Spleen (tissue), 11 donors: Measurements from ENCODE around the gene EPHA6. TPM values are rescaled to one million over a fixed set of nuclear protein-coding genes. Genes with fewer than 3 reads are reported as not detected.
"Not testable (repeated sequence)": the region's sequence is repeated elsewhere in the genome, so short reads cannot be mapped to it uniquely, and the experiment has no call there.

Source experiments
- DNase-seq: peaks from one replicate; pipeline ENCODE4 v3.0.0-alpha.2; 2020
- H3K27ac ChIP-seq, 8 donors: fragments of 200-600 bp; sonication (generic) in 7 of 8; 1 replicate in 4 of 8; 2 replicates in 4 of 8; pipeline versions ENCODE4 v1.5.0 to v1.8.0; 2016 to 2021; ENCODE audit warnings: inconsistent platforms in 4 of 8, mild to moderate bottlenecking in 4 of 8, moderate library complexity in 1 of 8
- H3K27me3 ChIP-seq, 7 donors: fragments of 200-600 bp; sonication (generic) in 6 of 7; replicated peaks in 1 of 7; 1 replicate in 4 of 7; 2 replicates in 3 of 7; pipeline versions ENCODE4 v1.5.0 to v1.8.0; 2016 to 2021; ENCODE audit warnings: inconsistent platforms in 3 of 7, mild to moderate bottlenecking in 1 of 7
- H3K36me3 ChIP-seq, 6 donors: fragments of 200-600 bp; sonication (generic) in 5 of 6; 1 replicate in 4 of 6; 2 replicates in 2 of 6; pipeline versions ENCODE4 v1.5.0 to v1.8.0; 2016 to 2021; ENCODE audit warnings: inconsistent platforms in 2 of 6
- H3K4me1 ChIP-seq, 6 donors: fragments of 200-600 bp; sonication (generic) in 5 of 6; 1 replicate in 3 of 6; 2 replicates in 3 of 6; pipeline versions ENCODE4 v1.5.0 to v1.8.0; 2016 to 2021; ENCODE audit warnings: inconsistent platforms in 3 of 6
- H3K4me3 ChIP-seq, 8 donors: fragments of 200-600 bp; sonication (generic) in 7 of 8; 1 replicate in 4 of 8; 2 replicates in 4 of 8; pipeline versions ENCODE4 v1.5.0 to v1.8.0; 2016 to 2021; ENCODE audit warnings: inconsistent platforms in 4 of 8, mild to moderate bottlenecking in 4 of 8, moderate library complexity in 2 of 8
- H3K9me3 ChIP-seq, 8 donors: fragments of 200-600 bp; sonication (generic) in 7 of 8; 1 replicate in 4 of 8; 2 replicates in 4 of 8; pipeline versions ENCODE4 v1.5.0 to v1.8.0; 2016 to 2021; ENCODE audit warnings: inconsistent platforms in 4 of 8
- POLR2A ChIP-seq, 3 donors: fragments of 450-650 bp; IDR thresholded peaks; one replicate each; pipeline ENCODE4 v1.5.1; 2017; ENCODE audit warnings: antibody characterized with exemption in 3 of 3, mild to moderate bottlenecking in 1 of 3
- POLR2AphosphoS5 ChIP-seq, 3 donors: sonication (generic); formaldehyde crosslinking; IDR thresholded peaks; one replicate each; pipeline ENCODE4 v1.5.1; 2017; ENCODE audit warnings: antibody characterized with exemption in 3 of 3
- WGBS, 5 donors: extraction: QIAGEN DNeasy Blood & Tissue Kit in 3 of 5; methylation state at CpG; one replicate each; pipeline versions ENCODE4 v1.1.5 to v1.1.7; 2013 to 2018; 5-methylcytosine and 5-hydroxymethylcytosine counted together
- intact Hi-C: fragments of 100-400 bp; cut with DNase I; formaldehyde crosslinking; loops from one replicate; pipeline ENCODE4 v1.15.0; 2023; ENCODE audit warnings: low total_unique reads
- polyA plus RNA-seq, 3 donors: library from polyadenylated mRNA; stranded (reverse); fragments of 200-250 nt; gene quantifications; one replicate each; pipeline ENCODE4 v1.2.1, GENCODE V29; 2013
- total RNA-seq, 7 donors: library from RNA; depleted of rRNA in 3 of 7; stranded (reverse); fragments of >200 nt in 3 of 7; fragmentation: NEBNext Ultra II Directional in 4 of 7; extraction: Animal tissue kit (Norgen Biotek cat#: 25700) in 4 of 7; gene quantifications; one replicate each; pipeline versions ENCODE4 v1.1.0 to v1.2.1, GENCODE V29; 2016 to 2021
- TF ChIP-seq, protein P1 (sequence below), 11 experiments: fragments of 200-600 bp in 7 of 11; fragments of 450-650 bp in 4 of 11; sonication (generic) in 4 of 11; IDR thresholded peaks in 8 of 11; conservative IDR thresholded peaks in 3 of 11; 1 replicate in 7 of 11; 2 replicates in 4 of 11; pipeline versions ENCODE4 v1.4.0 to v1.8.0; 2016 to 2021; ENCODE audit warnings: antibody characterized with exemption in 11 of 11, inconsistent platforms in 4 of 11, mild to moderate bottlenecking in 1 of 11
- donor health status: healthy with polysubstance abuse.
- donor health status: DM: no; HTN: no; CAD: no; lungs with moderate emphysema.
- donor health status: DM: no; HTN: no; CAD: no.
- donor health status: Bipolar disorder and iron deficiency.
- donor health status: healthy.
- donor health status: DM: no; HTN: no; CAD: no.
- donor health status: DM: yes; HTN: yes; CAD: no.

Gene EPHA6
- total and polyA plus RNA-seq, 10 donors, result 0.44 TPM; not detected in 9

DNA sequence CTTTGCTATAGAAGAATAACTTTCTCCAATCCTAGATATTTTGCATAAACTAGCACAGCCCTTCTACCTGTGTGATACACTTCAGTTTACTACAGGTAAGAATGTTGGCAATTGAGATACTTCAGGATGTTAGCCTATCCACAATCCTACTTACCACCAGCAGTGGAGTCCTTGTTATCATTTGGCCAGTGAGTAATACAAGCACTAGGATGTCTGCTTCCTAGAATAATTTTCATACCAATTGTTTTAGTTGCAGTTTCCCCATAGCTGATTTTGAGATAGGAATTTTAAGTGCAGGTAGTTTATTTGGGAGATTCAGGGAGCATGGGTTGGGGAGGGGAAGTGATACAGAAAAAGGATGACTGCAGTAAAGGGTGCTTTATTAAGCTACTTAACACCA, 147.2 kb downstream of the EPHA6 start:
- Histone ChIP-seq H3K4me1 (no peaks in the 10 kb centered on the region), H3K27me3 (no peaks in the 10 kb centered on the region), H3K27ac (no peak overlapping the region), H3K36me3 (no peaks in the 10 kb centered on the region), H3K4me3 (no peak overlapping the region), H3K9me3 (no peaks in the 10 kb centered on the region)
- no peak for TF ChIP-seq POLR2A (IDR thresholded peaks at IDR 0.05)
- TF ChIP-seq, protein P1, sequence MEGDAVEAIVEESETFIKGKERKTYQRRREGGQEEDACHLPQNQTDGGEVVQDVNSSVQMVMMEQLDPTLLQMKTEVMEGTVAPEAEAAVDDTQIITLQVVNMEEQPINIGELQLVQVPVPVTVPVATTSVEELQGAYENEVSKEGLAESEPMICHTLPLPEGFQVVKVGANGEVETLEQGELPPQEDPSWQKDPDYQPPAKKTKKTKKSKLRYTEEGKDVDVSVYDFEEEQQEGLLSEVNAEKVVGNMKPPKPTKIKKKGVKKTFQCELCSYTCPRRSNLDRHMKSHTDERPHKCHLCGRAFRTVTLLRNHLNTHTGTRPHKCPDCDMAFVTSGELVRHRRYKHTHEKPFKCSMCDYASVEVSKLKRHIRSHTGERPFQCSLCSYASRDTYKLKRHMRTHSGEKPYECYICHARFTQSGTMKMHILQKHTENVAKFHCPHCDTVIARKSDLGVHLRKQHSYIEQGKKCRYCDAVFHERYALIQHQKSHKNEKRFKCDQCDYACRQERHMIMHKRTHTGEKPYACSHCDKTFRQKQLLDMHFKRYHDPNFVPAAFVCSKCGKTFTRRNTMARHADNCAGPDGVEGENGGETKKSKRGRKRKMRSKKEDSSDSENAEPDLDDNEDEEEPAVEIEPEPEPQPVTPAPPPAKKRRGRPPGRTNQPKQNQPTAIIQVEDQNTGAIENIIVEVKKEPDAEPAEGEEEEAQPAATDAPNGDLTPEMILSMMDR (IDR thresholded peaks at IDR 0.05 in 8 of 11, conservative IDR thresholded peaks at IDR 0.05 in 3 of 11), result no peak
- no peak for TF ChIP-seq POLR2AphosphoS5 (IDR thresholded peaks at IDR 0.05)
- intact Hi-C loops, result no loop called here
- DNase-seq, result no peak

DNA sequence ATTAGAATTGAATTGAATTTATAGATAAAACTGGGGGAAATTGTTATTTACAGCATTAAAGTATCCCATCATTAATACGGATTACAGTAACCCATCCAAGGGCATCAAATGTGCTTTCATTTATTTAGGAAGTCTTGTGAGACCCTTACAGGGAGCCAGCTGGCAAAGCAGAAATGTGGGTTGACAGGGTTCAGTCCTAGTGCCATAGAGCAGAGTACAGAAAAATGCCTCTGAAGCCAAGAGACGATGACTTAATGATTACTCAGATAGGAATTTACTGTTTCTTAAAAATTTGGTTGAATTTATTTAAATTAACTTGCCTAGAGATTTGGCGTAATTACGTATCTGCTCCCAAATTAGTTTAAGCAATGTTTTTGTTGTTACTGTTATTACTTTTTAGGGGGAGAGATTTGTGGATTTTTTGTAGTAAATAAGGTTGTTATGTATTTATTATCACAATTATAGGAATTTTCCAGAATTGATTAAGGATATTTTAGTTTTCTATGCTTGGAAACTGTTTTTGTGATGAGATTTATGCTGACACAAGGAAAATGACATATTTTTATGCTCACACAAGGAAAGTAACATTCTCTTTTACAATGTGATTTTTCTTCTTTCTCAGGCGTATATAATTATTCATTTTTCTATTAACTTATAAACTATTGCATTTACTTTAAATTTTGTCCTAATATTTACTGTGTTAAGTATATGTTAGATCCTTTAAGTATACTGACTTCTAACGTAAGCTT, 152.0 kb downstream of the EPHA6 start:
- Histone ChIP-seq H3K4me3 (no peak overlapping the region), H3K4me1 (no peaks in the 10 kb centered on the region), H3K27me3 (no peaks in the 10 kb centered on the region), H3K9me3 (no peaks in the 10 kb centered on the region), H3K36me3 (no peaks in the 10 kb centered on the region), H3K27ac (no peak overlapping the region)
- DNase-seq, result no peak
- no peak for TF ChIP-seq POLR2AphosphoS5 (IDR thresholded peaks at IDR 0.05)
- 84 to 92% (median 89%) methylated on average over 6 of the region's 6 CpGs for WGBS, 5 donors
- intact Hi-C loops, result no loop called here

DNA sequence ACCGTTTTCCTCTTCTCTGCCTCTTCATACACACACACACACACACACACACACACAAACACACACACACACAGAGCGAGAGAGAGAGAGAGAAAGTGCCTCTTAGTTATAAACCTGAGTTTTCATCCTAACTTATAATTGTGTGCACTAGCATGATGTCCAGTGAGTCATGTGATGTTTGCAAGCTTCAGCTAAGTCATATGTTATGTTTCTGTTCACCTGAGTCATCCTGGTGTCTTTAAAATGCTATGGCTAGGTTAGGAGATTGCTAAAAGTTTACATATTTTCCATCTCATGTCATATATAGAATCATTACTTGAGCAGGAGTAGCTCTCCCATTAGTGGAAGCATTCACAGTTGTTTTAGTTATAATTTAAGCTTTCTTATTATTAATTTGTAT, 155.8 kb downstream of the EPHA6 start:
- no peaks in the 10 kb centered on the region for H3K27me3 ChIP-seq
- no peak for TF ChIP-seq POLR2AphosphoS5 (IDR thresholded peaks at IDR 0.05)
- 53 to 85% (median 68%) methylated on average over 2 of the region's 2 CpGs for WGBS, 5 donors
- no peak for DNase-seq
- H3K9me3 ChIP-seq, result no peaks in the 10 kb centered on the region
- H3K36me3 ChIP-seq, result no peaks in the 10 kb centered on the region
- H3K4me1 ChIP-seq, result no peaks in the 10 kb centered on the region
- H3K27ac ChIP-seq, result no peak overlapping the region
- intact Hi-C loops, result no loop called here
- no peak overlapping the region for H3K4me3 ChIP-seq

DNA sequence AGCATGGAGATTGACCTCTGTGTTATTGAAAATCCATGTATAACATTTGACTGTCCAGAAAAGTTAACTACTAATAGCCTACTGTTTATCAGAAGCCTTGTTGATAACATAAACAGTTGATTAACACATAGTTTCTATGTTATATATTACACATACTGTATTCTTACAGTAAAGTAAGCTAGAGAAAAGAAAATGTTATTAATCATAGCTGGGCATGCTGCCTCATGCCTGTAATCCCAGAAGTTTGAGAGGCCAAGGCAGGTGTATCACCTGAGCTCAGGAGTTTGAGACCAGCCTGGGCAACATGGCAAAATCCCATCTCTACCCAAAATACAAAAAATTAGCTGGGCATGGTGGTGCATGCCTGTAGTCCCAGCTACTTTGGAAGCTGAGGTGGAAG, 163.3 kb downstream of the EPHA6 start:
- TF ChIP-seq POLR2A (IDR thresholded peaks at IDR 0.05) (no peak), POLR2AphosphoS5 (IDR thresholded peaks at IDR 0.05) (no peak)
- TF ChIP-seq, protein P1 (IDR thresholded peaks at IDR 0.05 in 8 of 11, conservative IDR thresholded peaks at IDR 0.05 in 3 of 11), result no peak
- no peak for DNase-seq

DNA sequence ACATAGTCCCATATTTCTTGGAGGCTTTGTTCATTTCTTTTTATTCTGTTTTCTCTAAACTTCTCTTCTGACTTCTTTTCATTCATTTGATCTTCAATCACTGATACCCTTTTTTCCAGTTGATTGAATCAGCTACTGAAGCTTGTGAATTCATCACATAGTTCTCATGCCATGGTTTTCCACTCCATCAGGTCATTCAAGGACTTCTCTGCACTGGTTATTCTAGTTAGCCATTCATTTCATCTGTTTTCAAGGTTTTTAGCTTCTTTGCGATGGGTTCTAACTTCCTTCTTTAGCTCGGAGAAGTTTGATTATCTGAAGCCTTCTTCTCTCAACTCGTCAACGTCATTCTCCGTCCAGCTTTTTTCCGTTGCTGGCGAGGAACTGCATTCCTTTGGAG, 169.3 kb downstream of the EPHA6 start:
- H3K27ac ChIP-seq, intact Hi-C loops, DNase-seq, H3K4me1 ChIP-seq, H3K36me3 ChIP-seq, H3K27me3 ChIP-seq, H3K4me3 ChIP-seq: not testable (repeated sequence)
- WGBS, 5 donors, result 87 to 97% (median 92%) methylated on average over 7 of the region's 7 CpGs
- peaks cover 0 to 21% (median 11%) of the 10 kb centered on the region in 8 donors for H3K9me3 ChIP-seq

More for the DNA sequence above, 163.3 kb downstream of the EPHA6 start:
- H3K4me1 ChIP-seq, result no peaks in the 10 kb centered on the region
- no peak overlapping the region for H3K27ac ChIP-seq
- no peak overlapping the region for H3K4me3 ChIP-seq
- no peaks in the 10 kb centered on the region for H3K27me3 ChIP-seq
- no peaks in the 10 kb centered on the region for H3K36me3 ChIP-seq
- peaks cover 0 to 3% (median 0%) of the 10 kb centered on the region in 8 donors for H3K9me3 ChIP-seq
- intact Hi-C loops, result no loop called here

DNA sequence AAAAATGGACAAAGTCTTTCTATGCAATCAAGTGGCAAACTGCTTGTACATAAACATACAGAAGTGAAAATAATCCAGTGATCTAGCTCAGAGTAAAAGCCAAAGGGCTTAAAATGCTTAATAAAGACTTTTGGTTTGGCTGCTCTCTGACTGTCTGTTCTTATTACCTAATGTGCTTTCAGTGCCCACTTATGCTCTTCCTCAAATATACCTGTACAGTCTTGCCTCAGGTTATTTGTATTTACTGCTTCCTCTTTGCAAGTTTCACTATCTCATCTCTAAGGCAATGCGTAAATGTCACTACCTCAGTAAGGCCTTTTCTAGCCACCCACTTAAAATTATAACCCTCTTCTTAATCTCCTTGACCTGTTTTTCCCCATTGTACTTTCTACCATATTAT, 171.8 kb downstream of the EPHA6 start:
- Histone ChIP-seq H3K27ac (no peak overlapping the region), H3K4me1 (no peaks in the 10 kb centered on the region), H3K9me3 (peaks cover 0 to 21% (median 14%) of the 10 kb centered on the region in 8 donors), H3K4me3 (no peak overlapping the region), H3K27me3 (no peaks in the 10 kb centered on the region), H3K36me3 (no peaks in the 10 kb centered on the region)
- intact Hi-C loops, result no loop called here
- WGBS, 5 donors, result 84 to 97% (median 91%) methylated on average over 1 of the region's 1 CpG
- TF ChIP-seq, protein P1 (IDR thresholded peaks at IDR 0.05 in 8 of 11, conservative IDR thresholded peaks at IDR 0.05 in 3 of 11), result no peak
- TF ChIP-seq POLR2A (IDR thresholded peaks at IDR 0.05), result no peak
- no peak for TF ChIP-seq POLR2AphosphoS5 (IDR thresholded peaks at IDR 0.05)
- DNase-seq, result no peak
